Body of pancreas (tissue), 4 donors: ENCODE data around the gene KRT80.

Experiments used
- POLR2A ChIP-seq, 3 donors: fragments of 450-650 bp; IDR thresholded peaks; one replicate each; pipeline ENCODE4 v1.6.1; 2016; ENCODE audit warnings: antibody characterized with exemption in 3 of 3, mild to moderate bottlenecking in 2 of 3
- TF ChIP-seq, protein P1 (sequence below), 7 experiments: fragments of 450-650 bp in 4 of 7; fragments of 200-600 bp in 3 of 7; sonication (generic) in 3 of 7; IDR thresholded peaks; one replicate each; pipeline ENCODE4 v1.5.1; 2016 to 2019; ENCODE audit warnings: antibody characterized with exemption in 7 of 7

DNA sequence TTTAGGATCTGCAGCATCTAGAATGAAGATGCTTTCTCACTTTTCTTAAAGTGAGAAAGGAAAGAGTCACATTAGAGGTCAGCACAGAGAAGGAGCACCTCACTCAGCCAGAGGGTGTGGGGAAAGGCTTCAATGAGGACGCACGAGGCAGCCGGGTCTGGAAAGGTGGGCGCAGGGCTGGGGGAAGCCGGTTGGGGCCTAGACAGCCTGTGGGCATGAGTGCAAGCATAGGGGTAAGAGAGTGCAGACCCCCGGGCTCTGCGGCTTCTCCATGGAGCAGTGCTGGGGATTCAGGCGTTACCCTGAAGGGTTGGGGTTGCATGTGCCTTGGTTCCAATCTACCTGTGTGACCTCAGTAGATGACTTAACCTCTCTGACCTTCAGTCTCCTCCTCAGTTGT lies 49.9 kb downstream of the KRT80 start:
- no peak for TF ChIP-seq POLR2A (IDR thresholded peaks at IDR 0.05)
- TF ChIP-seq, protein P1, sequence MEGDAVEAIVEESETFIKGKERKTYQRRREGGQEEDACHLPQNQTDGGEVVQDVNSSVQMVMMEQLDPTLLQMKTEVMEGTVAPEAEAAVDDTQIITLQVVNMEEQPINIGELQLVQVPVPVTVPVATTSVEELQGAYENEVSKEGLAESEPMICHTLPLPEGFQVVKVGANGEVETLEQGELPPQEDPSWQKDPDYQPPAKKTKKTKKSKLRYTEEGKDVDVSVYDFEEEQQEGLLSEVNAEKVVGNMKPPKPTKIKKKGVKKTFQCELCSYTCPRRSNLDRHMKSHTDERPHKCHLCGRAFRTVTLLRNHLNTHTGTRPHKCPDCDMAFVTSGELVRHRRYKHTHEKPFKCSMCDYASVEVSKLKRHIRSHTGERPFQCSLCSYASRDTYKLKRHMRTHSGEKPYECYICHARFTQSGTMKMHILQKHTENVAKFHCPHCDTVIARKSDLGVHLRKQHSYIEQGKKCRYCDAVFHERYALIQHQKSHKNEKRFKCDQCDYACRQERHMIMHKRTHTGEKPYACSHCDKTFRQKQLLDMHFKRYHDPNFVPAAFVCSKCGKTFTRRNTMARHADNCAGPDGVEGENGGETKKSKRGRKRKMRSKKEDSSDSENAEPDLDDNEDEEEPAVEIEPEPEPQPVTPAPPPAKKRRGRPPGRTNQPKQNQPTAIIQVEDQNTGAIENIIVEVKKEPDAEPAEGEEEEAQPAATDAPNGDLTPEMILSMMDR (IDR thresholded peaks at IDR 0.05): no peak
